Tibial nerve (tissue), 3 donors: ENCODE measurements around the gene PIK3R1.

Experiments
- CTCF ChIP-seq, 5 experiments: fragments of 200-600 bp in 3 of 5; fragments of 450-650 bp in 2 of 5; sonication (generic) in 3 of 5; IDR thresholded peaks; one replicate each; pipeline ENCODE4 v1.5.1; 2016 to 2019; ENCODE audit warnings: antibody characterized with exemption in 5 of 5, mild to moderate bottlenecking in 3 of 5, moderate library complexity in 2 of 5
- POLR2A ChIP-seq, 2 donors: fragments of 450-650 bp; IDR thresholded peaks; one replicate each; pipeline ENCODE4 v1.6.1; 2017; ENCODE audit warnings: antibody characterized with exemption in 2 of 2, mild to moderate bottlenecking in 2 of 2, moderate library complexity in 2 of 2

- TF ChIP-seq CTCF (IDR thresholded peaks at IDR 0.05), result no peak
- TF ChIP-seq POLR2A (IDR thresholded peaks at IDR 0.05), result no peak
Measured at GRCh38 chr5:68268101-68268851, 52.7 kb downstream of the PIK3R1 start.
